GM19467 (cell line): ENCODE measurements around the gene GALNT12.

ENCODE experiments used
- ATAC-seq: cut with Tn5 transposase; IDR thresholded peaks from one replicate; pipeline ENCODE4 v1.9.1; 2021; ENCODE audit warnings: mild to moderate bottlenecking, moderate library complexity; ENCODE audit not compliant: unreplicated experiment

The GALNT12 gene

DNA sequence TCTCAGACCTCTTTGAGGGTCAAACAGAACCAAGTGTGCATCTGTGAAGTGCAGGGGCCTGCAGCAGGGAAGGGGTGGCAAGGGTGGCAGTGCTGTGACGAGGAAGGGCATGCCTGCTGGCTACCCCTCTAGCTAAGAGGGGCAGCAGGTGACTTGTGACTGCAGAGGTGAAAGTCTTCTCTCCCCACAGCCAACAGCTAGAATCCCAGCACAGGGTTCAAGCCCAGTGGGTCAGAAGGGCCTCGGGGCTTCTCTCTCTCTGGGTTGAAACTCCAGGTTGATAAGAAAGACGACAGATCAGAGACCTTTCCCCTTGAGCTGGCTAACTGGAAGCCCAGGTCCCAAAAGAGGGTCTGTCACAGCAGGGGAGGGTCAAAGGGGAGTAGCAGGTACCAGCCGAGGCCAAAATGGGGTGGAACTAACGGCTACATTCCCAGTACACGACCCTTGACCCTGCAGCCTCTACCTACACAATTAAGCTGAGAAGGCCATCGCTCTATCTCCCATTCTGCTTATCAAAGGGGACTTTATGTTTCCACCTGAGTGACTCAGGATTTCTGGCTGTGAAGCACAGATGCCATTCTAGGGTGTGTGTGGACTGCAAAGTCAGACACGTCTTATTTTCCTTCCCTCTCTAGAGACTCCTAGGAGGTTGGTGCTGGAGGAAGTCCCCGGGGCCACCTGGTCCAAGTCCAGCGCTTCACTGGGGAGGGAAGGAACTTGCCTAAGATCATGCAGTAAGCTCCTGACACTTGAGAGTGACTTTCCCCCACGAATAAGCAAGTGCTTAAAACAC, 25.7 kb upstream of the GALNT12 start:
- no peak for ATAC-seq

DNA sequence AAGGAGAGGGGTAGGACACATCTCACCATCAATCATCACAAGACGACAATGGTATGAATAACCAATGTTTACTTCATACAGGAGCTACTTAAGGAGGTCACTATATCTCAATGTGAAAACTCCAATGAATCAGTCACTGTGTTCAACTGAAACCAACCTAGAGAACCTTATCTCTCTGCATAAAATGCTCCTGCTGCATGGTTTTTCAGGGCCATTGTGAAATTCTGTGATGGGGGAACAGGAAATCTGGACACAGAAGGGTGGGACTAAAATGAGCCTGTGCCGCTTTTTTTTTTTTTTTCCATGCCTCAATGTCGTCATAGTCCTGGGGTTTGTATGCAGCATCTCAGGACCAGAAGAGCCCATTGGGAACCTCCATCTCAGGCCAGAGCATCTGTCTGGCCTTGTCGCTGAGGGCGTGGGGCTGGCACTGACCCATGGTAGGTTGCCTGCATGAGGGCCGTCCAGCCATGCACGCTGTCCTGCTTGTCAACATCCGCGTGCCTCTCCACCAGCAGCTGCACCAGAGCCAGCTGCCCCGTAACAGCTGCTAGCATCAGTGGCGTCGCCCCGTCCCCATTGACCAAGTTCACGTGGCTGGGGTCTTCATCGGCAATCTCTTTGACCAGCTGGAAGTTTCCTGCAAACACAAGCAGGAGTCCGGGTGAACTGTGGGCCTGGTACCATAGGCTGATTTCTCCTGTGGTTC, 23.8 kb upstream of the GALNT12 start:
- no peak for ATAC-seq

- ATAC-seq = no peak
These were observed 22.4 kb upstream of the GALNT12 start for GRCh38 chr9:98784831-98785806.

DNA sequence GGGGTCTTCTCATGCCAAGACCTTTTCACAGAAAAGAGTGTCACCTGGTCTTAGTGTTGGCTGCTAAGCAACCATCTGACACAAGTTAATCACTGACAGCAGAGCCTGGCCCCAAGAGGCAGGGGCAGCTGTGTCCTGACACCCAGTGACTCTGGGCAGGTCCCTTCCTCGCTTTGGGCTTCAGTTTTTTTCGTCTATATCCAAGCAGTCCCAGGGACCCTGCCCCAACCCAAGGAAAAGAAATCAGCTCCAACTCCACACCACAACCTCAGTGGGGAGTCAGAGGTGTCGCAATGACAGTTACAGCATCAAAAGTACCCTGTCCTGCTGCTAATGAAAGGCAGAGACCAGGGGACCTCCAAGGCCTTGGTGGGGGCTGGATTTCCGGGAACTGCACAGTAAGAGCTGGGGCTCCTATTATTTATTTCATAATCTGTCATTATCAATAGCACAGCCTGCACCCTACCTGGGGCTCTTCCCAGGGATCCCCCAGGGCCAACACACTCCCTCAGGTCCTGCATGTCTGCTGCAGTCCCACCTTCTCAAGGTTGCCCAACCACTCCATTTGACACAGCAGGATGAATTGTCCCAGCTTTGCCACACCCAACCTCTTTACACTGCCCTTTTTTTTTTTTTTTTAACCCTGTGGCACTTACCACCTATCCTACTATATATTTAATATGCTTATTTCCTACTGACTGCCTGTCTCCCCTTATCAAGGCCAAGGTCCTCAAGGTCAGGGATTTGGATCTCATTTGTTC, 20.5 kb upstream of the GALNT12 start:
- ATAC-seq = no peak

DNA sequence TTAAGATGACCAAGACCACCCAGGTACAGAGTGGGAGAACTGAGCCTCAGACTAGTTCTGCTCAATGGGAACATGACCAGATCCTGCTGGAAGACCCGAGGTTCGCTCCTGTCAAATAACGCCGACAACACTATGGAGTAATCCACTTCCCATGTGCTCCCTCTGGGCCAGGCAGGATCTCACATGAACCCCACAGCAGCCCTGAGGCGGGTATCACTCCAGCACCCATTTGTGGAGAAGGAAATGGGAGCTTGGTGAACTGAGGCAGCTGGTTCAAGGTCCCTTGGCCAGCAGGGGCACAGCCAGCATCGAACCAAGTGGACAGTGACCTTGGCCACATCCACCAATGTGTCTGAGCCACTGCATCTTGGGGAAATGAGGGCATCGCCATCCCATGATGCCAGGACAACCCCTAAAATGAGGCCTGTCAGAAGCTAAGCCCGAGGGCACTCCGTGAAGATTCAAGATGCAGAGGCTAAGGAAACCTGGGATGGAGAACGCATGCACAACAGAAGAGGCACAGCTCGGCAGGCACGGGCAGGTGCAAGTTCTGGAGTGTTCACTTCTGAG, 19.6 kb upstream of the GALNT12 start:
- ATAC-seq = no peak

GRCh38 chr9:98789483-98790133, 17.9 kb upstream of the GALNT12 start:
- no peak for ATAC-seq

DNA sequence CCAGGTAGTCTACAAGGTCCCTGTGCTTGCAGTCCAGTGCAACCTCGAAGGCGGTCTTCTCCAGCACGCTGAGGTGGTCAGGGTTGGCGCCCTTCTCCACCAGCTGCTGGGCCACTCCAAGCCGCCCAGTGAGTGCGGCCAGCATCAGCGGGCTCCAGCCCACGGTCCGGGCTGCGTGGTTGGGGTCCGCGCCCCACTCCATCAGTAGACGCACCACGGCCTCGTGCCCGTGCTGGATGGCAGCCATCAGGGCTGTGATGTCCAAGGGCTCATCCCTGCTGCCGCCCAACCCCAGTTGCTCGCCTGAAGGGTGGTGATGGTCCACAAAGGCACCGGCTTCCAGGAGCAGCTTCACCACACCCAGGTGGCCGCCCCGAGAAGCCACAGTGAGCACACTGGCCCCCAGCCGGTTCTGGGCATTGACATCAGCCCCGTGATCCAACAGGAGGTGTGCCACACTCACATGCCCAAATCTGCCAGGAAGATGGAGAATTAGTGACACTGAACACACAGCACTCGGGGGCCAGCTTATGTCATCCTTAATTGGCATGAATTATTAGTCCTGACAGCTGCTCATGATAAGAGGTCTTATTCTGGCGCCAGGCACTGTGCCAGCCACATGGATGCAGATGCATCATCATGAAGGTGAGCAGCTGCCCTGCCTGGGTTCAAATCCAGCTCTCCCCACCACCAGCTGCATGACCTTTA, 17.2 kb upstream of the GALNT12 start:
- ATAC-seq = no peak

- no peak for ATAC-seq
These were observed 16.4 kb upstream of the GALNT12 start for GRCh38 chr9:98790842-98791607.

- no peak for ATAC-seq
These were observed 15.6 kb upstream of the GALNT12 start for GRCh38 chr9:98791608-98792490.

DNA sequence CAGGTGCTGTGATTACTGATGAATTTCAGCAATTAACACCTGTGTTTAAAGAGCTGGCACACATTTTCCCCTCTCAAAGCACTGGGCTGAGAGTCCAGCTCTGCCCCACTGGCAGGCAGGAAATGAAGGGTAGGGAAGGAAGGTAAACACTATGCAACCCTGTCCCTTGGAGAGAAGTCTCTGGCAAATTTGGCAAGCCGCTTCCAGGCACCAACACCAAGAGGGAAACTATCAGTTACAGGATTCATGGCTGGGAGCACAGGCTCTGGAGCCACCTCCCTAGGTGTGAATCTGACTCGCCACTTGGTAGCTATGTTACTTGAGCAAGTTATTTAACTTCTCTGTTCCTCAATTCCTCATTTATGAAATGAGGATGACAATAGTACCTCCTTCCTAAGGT, 14.4 kb upstream of the GALNT12 start:
- no peak for ATAC-seq

DNA sequence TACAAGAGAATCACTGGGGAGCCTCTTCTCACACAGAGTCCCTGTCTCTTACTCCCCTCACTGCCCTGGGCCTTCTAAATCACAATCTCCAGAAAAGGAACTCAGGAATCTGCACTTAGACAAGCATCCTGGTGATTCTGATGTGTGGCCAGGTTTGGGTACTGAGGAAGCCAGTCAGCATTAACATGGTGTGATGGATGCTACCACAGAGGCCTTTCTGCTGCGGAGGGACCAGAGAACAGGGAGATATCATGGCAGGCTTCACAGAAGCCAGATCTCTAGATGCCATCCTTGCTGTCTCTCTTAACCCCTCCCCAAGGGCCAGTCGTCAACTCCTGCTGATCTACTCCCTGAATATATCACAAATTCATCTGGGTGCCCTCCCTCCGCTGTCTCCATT, 12.7 kb upstream of the GALNT12 start:
- ATAC-seq = no peak

GRCh38 chr9:98795295-98795955, 12.0 kb upstream of the GALNT12 start:
- ATAC-seq = no peak

GRCh38 chr9:98795970-98796363, 11.5 kb upstream of the GALNT12 start:
- peak; percentile 28 for ATAC-seq

DNA sequence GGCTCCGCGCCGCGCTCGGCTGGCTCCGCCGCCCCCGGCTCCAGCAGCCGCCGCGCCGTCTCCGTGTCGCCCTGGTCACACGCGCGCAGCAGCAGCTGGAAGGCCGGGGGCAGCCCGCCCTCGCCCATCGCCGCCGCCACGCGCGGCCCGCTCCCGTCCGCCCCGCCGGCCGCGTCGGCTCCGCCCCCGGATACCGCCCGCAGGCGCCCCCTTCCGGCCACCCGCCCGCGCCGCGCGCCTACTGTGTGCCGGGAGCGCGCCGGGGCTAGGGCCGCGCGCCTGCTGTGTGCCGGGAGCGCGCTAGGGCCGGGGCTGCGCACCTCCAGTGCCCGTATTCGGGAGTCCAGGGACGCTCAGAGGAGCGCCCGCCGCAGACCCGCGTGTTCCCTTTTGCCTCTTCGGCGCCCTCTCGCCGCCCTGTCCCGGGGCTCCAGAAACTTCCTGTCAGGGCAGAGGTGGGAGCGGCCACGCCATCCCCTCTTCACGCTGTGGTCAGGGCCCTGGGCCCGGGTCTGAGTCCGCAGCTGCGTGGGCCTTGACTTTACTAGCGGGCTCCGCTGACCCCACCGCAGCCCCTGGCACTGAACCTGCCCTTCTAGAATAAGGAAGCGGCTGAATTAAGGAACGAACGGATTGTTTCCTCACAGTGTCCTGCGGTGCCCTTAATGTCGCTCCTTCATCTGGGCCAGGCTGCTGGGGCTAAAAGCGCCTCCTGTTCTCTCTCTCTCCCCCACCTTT, 10.9 kb upstream of the GALNT12 start, which contains the start of gene ANKS6:
TSS of gene ANKS6 (minus strand) at position 192 of the 738 bp plus-strand sequence. CDS start at position 128, 64 bp downstream.
- ATAC-seq = peak; percentile 93

GRCh38 chr9:98797491-98797890, 10.0 kb upstream of the GALNT12 start:
- no peak for ATAC-seq

- ATAC-seq = no peak
These were observed 9.2 kb upstream of the GALNT12 start for GRCh38 chr9:98798254-98798653.
